ENCODE measurements around the gene DCAF11. TPM values are rescaled to one million over a fixed set of nuclear protein-coding genes. Genes with fewer than 3 reads are reported as not detected.

The DCAF11 gene
- total and polyA plus RNA-seq, 2 donors (not counting 1 experiment from before 2014, with no cell fraction given), result 64.5 to 96.3 TPM

- Histone ChIP-seq H3K4me1 (ENCODE audit: control insufficient read depth in 2 of 2, insufficient read depth in 2 of 2, low read length in 2 of 2) (peaks cover 21 to 35% of the 10 kb centered on the region in 2 donors), H3K27me3 (replicated peaks in 1 of 4; ENCODE audit: control extremely low read depth in 1 of 4, control insufficient read depth in 3 of 4, insufficient read depth in 4 of 4, low read length in 3 of 4) (no peaks in the 10 kb centered on the region), H3K36me3 (replicated peaks in 1 of 2; ENCODE audit: control extremely low read depth in 1 of 2, control insufficient read depth in 1 of 2, extremely low read depth in 1 of 2, insufficient read depth in 2 of 2, low read length in 1 of 2) (peaks cover 2 to 58% of the 10 kb centered on the region in 2 experiments), H3K9me3 (ENCODE audit: control extremely low read depth in 1 of 3, control insufficient read depth in 2 of 3, insufficient read depth in 1 of 3, low read length in 2 of 3) (no peaks in the 10 kb centered on the region), H3K4me3 (ENCODE audit: control extremely low read depth in 1 of 5, extremely low read depth in 1 of 5, insufficient read depth in 1 of 5, low read depth in 2 of 5, low read length in 4 of 5) (peak within 1 kb of the TSS; percentile 83 to 95 (median 94)), H4K20me1 (ENCODE audit: control insufficient read depth, insufficient read depth, low read length, poor library complexity, severe bottlenecking) (peaks cover 45% of the 10 kb centered on the region), H2AFZ (ENCODE audit: insufficient read depth, low read depth, low read length, poor library complexity, severe bottlenecking) (peak within 1 kb of the TSS; percentile 83), H3K9ac (ENCODE audit: low read length) (peak within 1 kb of the TSS; percentile 83), H3K79me2 (ENCODE audit: control insufficient read depth, insufficient read depth, low read length) (peaks cover 85% of the 10 kb centered on the region), H3K27ac (ENCODE audit: low read length in 2 of 2) (peak within 1 kb of the TSS; percentile 77 to 90), H3K4me2 (replicated peaks; ENCODE audit: low read depth, low read length, poor library complexity, severe bottlenecking) (peak within 1 kb of the TSS; percentile 90)
- ChIA-PET CTCF (interaction anchor here (0.6 to 6.2 kb wide), 15 partner anchors 11 to 587 kb away, joined by 3 to 62 read pairs (median 5); partner anchors contain the start of genes DCAF11, IRF9, MDP1 and NRL), POLR2A (interaction anchor here (0.6 to 4.1 kb wide), 16 partner anchors 9 to 285 kb away, joined by 3 to 43 read pairs (median 4); partner anchors contain the start of genes CHMP4A, DCAF11, IRF9 and NRL)
- Mint-ChIP-seq H3K27ac (peak within 1 kb of the TSS; percentile 95), H3K9me3 (ENCODE audit: insufficient read depth) (no peaks in the 10 kb centered on the region), H3K4me3 (peak within 1 kb of the TSS; percentile 95), H3K27me3 (no peaks in the 10 kb centered on the region), H3K4me1 (peaks cover 50% of the 10 kb centered on the region)
- intact Hi-C loops (cut with micrococcal nuclease), result loop anchor here (1.0 to 10.0 kb wide), 13 partner anchors 11 to 1052 kb away; partner anchors contain the start of genes ACIN1, C14orf119, CHMP4A and DCAF11
- under 1% methylated on average over 55 of the region's 57 CpGs for WGBS (ENCODE audit: insufficient coverage)
- ATAC-seq (ENCODE audit: low read depth), result peak; percentile 84
- DNase-seq, result peak; percentile 98
- no peak for TF ChIP-seq EZH2 (IDR thresholded peaks at IDR 0.05; ENCODE audit: borderline replicate concordance, insufficient read depth, low read depth, low read length, poor library complexity, severe bottlenecking)
- no peak for TF ChIP-seq CTCF (IDR thresholded peaks at IDR 0.05)
Measured at GRCh38 chr14:24146978-24147760, 32.6 kb downstream of the DCAF11 start, which contains the start of gene RNF31. TSS of gene RNF31 (plus strand) at chr14:24147498. CDS start at chr14:24147699, 201 bp downstream.
